ENCODE data around the gene SLC6A11. TPM values are rescaled to one million over a fixed set of nuclear protein-coding genes. Genes with fewer than 3 reads are reported as not detected.

The SLC6A11 gene
- total RNA-seq, 2 experiments from 2014 or later = not detected

- no peaks in the 10 kb centered on the region for H3K36me3 ChIP-seq (ENCODE audit: insufficient read depth, low read length)
- intact Hi-C loops (cut with micrococcal nuclease; ENCODE audit: unreplicated experiment) = no loop called here
- CTCF ChIA-PET (ENCODE audit: unreplicated experiment) = interaction anchor here (0.7 kb wide), 1 partner anchor 15 kb away, joined by 3 read pairs; no protein-coding TSS in a partner anchor
These were observed 20.6 kb downstream of the SLC6A11 start for GRCh38 chr3:10836676-10837075.

GRCh38 chr3:10837849-10838248, 21.8 kb downstream of the SLC6A11 start:
- no peak overlapping the region for H3K27ac ChIP-seq (ENCODE audit: low read depth, low read length, poor library complexity, severe bottlenecking)
- POLR2A ChIA-PET = no interaction called here
- no peak overlapping the region for H3K4me3 ChIP-seq (ENCODE audit: low read depth, low read length, poor library complexity, severe bottlenecking)
- H3K4me1 ChIP-seq (ENCODE audit: insufficient read depth, low read length, poor library complexity, severe bottlenecking) = no peaks in the 10 kb centered on the region
- no peaks in the 10 kb centered on the region for H3K79me2 ChIP-seq (ENCODE audit: insufficient read depth, low read depth, low read length)
- BruUV-seq (replicated peaks) = no TSS peak
- DNase-seq (ENCODE audit: low spot score) = no peak
- CTCF ChIA-PET (ENCODE audit: unreplicated experiment) = no interaction called here
- no peak overlapping the region for H2AFZ ChIP-seq (ENCODE audit: low read length)
- H3K9me3 ChIP-seq (ENCODE audit: low read length) = no peaks in the 10 kb centered on the region
- TF ChIP-seq EZH2phosphoT487 (IDR thresholded peaks at IDR 0.05; ENCODE audit: borderline replicate concordance, low read depth, low read length) (no peak), CTCF (conservative IDR thresholded peaks at IDR 0.05; ENCODE audit: low read length) (no peak)
- H3K4me2 ChIP-seq (ENCODE audit: low read length) = no peak overlapping the region
- H3K36me3 ChIP-seq (ENCODE audit: insufficient read depth, low read length) = no peaks in the 10 kb centered on the region
- intact Hi-C loops (cut with micrococcal nuclease; ENCODE audit: unreplicated experiment) = no loop called here
- no peaks in the 10 kb centered on the region for H3K9me2 ChIP-seq (ENCODE audit: insufficient read depth, low read length)
- H4K20me1 ChIP-seq (ENCODE audit: insufficient read depth, low read length) = no peaks in the 10 kb centered on the region

More at GRCh38 chr3:10836676-10837075, 20.6 kb downstream of the SLC6A11 start:
- no peaks in the 10 kb centered on the region for H3K9me3 ChIP-seq (ENCODE audit: low read length)
- no peak overlapping the region for H3K4me2 ChIP-seq (ENCODE audit: low read length)
- H3K27ac ChIP-seq (ENCODE audit: low read depth, low read length, poor library complexity, severe bottlenecking) = no peak overlapping the region
- no peak for TF ChIP-seq CTCF (conservative IDR thresholded peaks at IDR 0.05; ENCODE audit: low read length)
- no peak for TF ChIP-seq EZH2phosphoT487 (IDR thresholded peaks at IDR 0.05; ENCODE audit: borderline replicate concordance, low read depth, low read length)
- no peaks in the 10 kb centered on the region for H3K9me2 ChIP-seq (ENCODE audit: insufficient read depth, low read length)
- no peak for DNase-seq (ENCODE audit: low spot score)
- H3K4me1 ChIP-seq (ENCODE audit: insufficient read depth, low read length, poor library complexity, severe bottlenecking) = no peaks in the 10 kb centered on the region
- no peak overlapping the region for H3K4me3 ChIP-seq (ENCODE audit: low read depth, low read length, poor library complexity, severe bottlenecking)
- H2AFZ ChIP-seq (ENCODE audit: low read length) = no peak overlapping the region
- POLR2A ChIA-PET = no interaction called here
- no TSS peak for BruUV-seq (replicated peaks)
- H4K20me1 ChIP-seq (ENCODE audit: insufficient read depth, low read length) = no peaks in the 10 kb centered on the region
- no peaks in the 10 kb centered on the region for H3K79me2 ChIP-seq (ENCODE audit: insufficient read depth, low read depth, low read length)

- Histone ChIP-seq H3K36me3 (ENCODE audit: insufficient read depth, low read length) (no peaks in the 10 kb centered on the region), H3K4me1 (ENCODE audit: insufficient read depth, low read length, poor library complexity, severe bottlenecking) (no peaks in the 10 kb centered on the region), H3K27ac (ENCODE audit: low read depth, low read length, poor library complexity, severe bottlenecking) (no peak overlapping the region), H3K4me2 (ENCODE audit: low read length) (no peak overlapping the region), H3K79me2 (ENCODE audit: insufficient read depth, low read depth, low read length) (no peaks in the 10 kb centered on the region), H3K9me3 (ENCODE audit: low read length) (no peaks in the 10 kb centered on the region), H3K9me2 (ENCODE audit: insufficient read depth, low read length) (no peaks in the 10 kb centered on the region), H2AFZ (ENCODE audit: low read length) (no peak overlapping the region), H3K4me3 (ENCODE audit: low read depth, low read length, poor library complexity, severe bottlenecking) (no peak overlapping the region), H4K20me1 (ENCODE audit: insufficient read depth, low read length) (no peaks in the 10 kb centered on the region)
- POLR2A ChIA-PET = no interaction called here
- TF ChIP-seq CTCF (conservative IDR thresholded peaks at IDR 0.05; ENCODE audit: low read length) (no peak), EZH2phosphoT487 (IDR thresholded peaks at IDR 0.05; ENCODE audit: borderline replicate concordance, low read depth, low read length) (no peak)
- no TSS peak for BruUV-seq (replicated peaks)
- intact Hi-C loops (cut with micrococcal nuclease; ENCODE audit: unreplicated experiment) = no loop called here
- CTCF ChIA-PET (ENCODE audit: unreplicated experiment) = no interaction called here
- no peak for DNase-seq (ENCODE audit: low spot score)
These were observed 23.1 kb downstream of the SLC6A11 start for GRCh38 chr3:10839167-10839566.

Data from OCI-LY7 (cell line).